GM23338 (cell line): Measurements from ENCODE around the gene CTNND2. TPM values are rescaled to one million over a fixed set of nuclear protein-coding genes. Genes with fewer than 3 reads are reported as not detected.

Source experiments
- ATAC-seq: fragments of 200-7000 bp; cut with Tn5 transposase; 3 replicates; pipeline ENCODE4 v1.9.1; 2020
- DNase-seq: peaks from one replicate; pipeline ENCODE4 v3.0.0-alpha.2; 2015; ENCODE audit warnings: low spot score
- H2AFZ ChIP-seq: fragments of 200-600 bp; sonication (generic); 2 replicates; pipeline ENCODE4 v1.8.0; 2016; ENCODE audit warnings: antibody characterized with exemption, mild to moderate bottlenecking, moderate library complexity
- H3F3A ChIP-seq: fragments of 200-600 bp; sonication (generic); replicated peaks from 2 replicates; pipeline ENCODE4 v1.8.0; 2017; ENCODE audit warnings: antibody characterized with exemption, mixed run types, low read depth
- H3K27ac ChIP-seq: fragments of 200-600 bp; sonication (generic); 2 replicates; pipeline ENCODE4 v1.6.1; 2016; ENCODE audit warnings: low read depth
- H3K27me3 ChIP-seq: fragments of 200-600 bp; sonication (generic); 2 replicates; pipeline ENCODE4 v1.8.0; 2016; ENCODE audit warnings: mild to moderate bottlenecking, mixed run types, moderate library complexity; ENCODE audit not compliant: insufficient read depth
- H3K36me3 ChIP-seq: fragments of 200-600 bp; sonication (generic); 2 replicates; pipeline ENCODE4 v1.8.0; 2016; ENCODE audit warnings: mild to moderate bottlenecking; ENCODE audit not compliant: insufficient read depth
- H3K4me1 ChIP-seq: fragments of 200-600 bp; sonication (generic); 2 replicates; pipeline ENCODE4 v1.8.0; 2016; ENCODE audit warnings: mild to moderate bottlenecking, moderate library complexity; ENCODE audit not compliant: insufficient read depth
- H3K4me2 ChIP-seq: fragments of 200-600 bp; sonication (generic); 2 replicates; pipeline ENCODE4 v1.7.1; 2017; ENCODE audit warnings: mixed run types
- H3K4me3 ChIP-seq: fragments of 200-600 bp; sonication (generic); 2 replicates; pipeline ENCODE4 v1.6.1; 2016; ENCODE audit warnings: mixed run types
- H3K79me2 ChIP-seq: fragments of 200-600 bp; sonication (generic); replicated peaks from 2 replicates; pipeline ENCODE4 v1.8.0; 2017; ENCODE audit warnings: mild to moderate bottlenecking; ENCODE audit not compliant: insufficient read depth
- H3K9me2 ChIP-seq: fragments of 200-600 bp; sonication (generic); 2 replicates; pipeline ENCODE4 v1.8.0; 2017; ENCODE audit not compliant: insufficient read depth
- H4K20me1 ChIP-seq: fragments of 200-600 bp; sonication (generic); replicated peaks from 2 replicates; pipeline ENCODE4 v1.8.0; 2017; ENCODE audit warnings: mild to moderate bottlenecking; ENCODE audit not compliant: insufficient read depth
- H3K27ac Mint-ChIP-seq: 2 replicates; pipeline ENCODE4 v1.8.0; 2020; ENCODE audit warnings: inconsistent platforms, mild to moderate bottlenecking, moderate library complexity, mixed read lengths
- H3K27me3 Mint-ChIP-seq: 3 replicates; pipeline ENCODE4 v1.8.0; 2022; ENCODE audit warnings: low read depth, mild to moderate bottlenecking, moderate library complexity, mixed read lengths, inconsistent platforms; ENCODE audit not compliant: insufficient read depth, poor library complexity
- H3K36me3 Mint-ChIP-seq: 3 replicates; pipeline ENCODE4 v1.8.0; 2021; ENCODE audit warnings: low read depth, mild to moderate bottlenecking, inconsistent platforms, moderate library complexity, mixed read lengths
- H3K4me1 Mint-ChIP-seq: 3 replicates; pipeline ENCODE4 v1.8.0; 2020; ENCODE audit warnings: mild to moderate bottlenecking, inconsistent platforms, mixed read lengths
- H3K4me3 Mint-ChIP-seq: 3 replicates; pipeline ENCODE4 v1.8.0; 2021; ENCODE audit warnings: moderate library complexity, mild to moderate bottlenecking, inconsistent platforms, mixed read lengths
- H3K9me3 Mint-ChIP-seq: 3 replicates; pipeline ENCODE4 v1.8.0; 2020; ENCODE audit warnings: moderate library complexity, mild to moderate bottlenecking, inconsistent platforms, mixed read lengths
- EZH2 ChIP-seq: fragments of 200-600 bp; sonication (generic); IDR thresholded peaks from one replicate; pipeline ENCODE4 v1.8.0; 2017; ENCODE audit warnings: antibody characterized with exemption, mild to moderate bottlenecking, low read depth; ENCODE audit not compliant: unreplicated experiment
- EZH2phosphoT487 ChIP-seq: fragments of 200-600 bp; sonication (generic); IDR thresholded peaks from one replicate; pipeline ENCODE4 v1.8.1; 2018; ENCODE audit warnings: antibody characterized with exemption; ENCODE audit not compliant: unreplicated experiment
- JUNB ChIP-seq: IDR thresholded peaks from one replicate; pipeline ENCODE4 v1.6.1; 2016; ENCODE audit warnings: antibody characterized with exemption; ENCODE audit not compliant: unreplicated experiment
- POLR2AphosphoS5 ChIP-seq: IDR thresholded peaks from 2 replicates; pipeline ENCODE4 v1.6.1; 2016; ENCODE audit warnings: antibody characterized with exemption, low read depth
- STAT1 ChIP-seq: IDR thresholded peaks from one replicate; pipeline ENCODE4 v1.6.1; 2016; ENCODE audit warnings: antibody characterized with exemption; ENCODE audit not compliant: unreplicated experiment
- ZNF114 ChIP-seq: fragments of 250-450 bp; sonication (Bioruptor Pico); IDR thresholded peaks from 2 replicates; pipeline ENCODE4 v1.5.0; 2020; ENCODE audit warnings: mild to moderate bottlenecking, moderate library complexity
- ZNF331 ChIP-seq: fragments of 250-450 bp; sonication (Bioruptor Pico); IDR thresholded peaks from 2 replicates; pipeline ENCODE4 v1.5.0; 2020; ENCODE audit warnings: low read depth, mild to moderate bottlenecking, moderate library complexity
- polyA plus RNA-seq: library from polyadenylated mRNA; unstranded; fragments of >200 nt; fragmentation: Nextera tagmentation; extraction: Ambion mirVana; gene quantifications from 2 replicates; pipeline ENCODE4 v1.2.1, GENCODE V29; 2016
- total RNA-seq: library from RNA; depleted of rRNA; stranded (reverse); fragments of >200 nt; shearing (Covaris generic); gene quantifications from 2 replicates; pipeline ENCODE4 v1.2.3, GENCODE V29; 2014
- TF ChIP-seq, protein P1 (sequence below): IDR thresholded peaks from one replicate; pipeline ENCODE4 v1.6.1; 2018; ENCODE audit warnings: antibody characterized with exemption; ENCODE audit not compliant: unreplicated experiment
- TF ChIP-seq, protein P2 (sequence below): IDR thresholded peaks from 2 replicates; pipeline ENCODE4 v1.6.1; 2016; ENCODE audit warnings: antibody characterized with exemption

Gene CTNND2
- total and polyA plus RNA-seq, 2 experiments from 2014 or later, result 5.1 to 7.0 TPM

DNA sequence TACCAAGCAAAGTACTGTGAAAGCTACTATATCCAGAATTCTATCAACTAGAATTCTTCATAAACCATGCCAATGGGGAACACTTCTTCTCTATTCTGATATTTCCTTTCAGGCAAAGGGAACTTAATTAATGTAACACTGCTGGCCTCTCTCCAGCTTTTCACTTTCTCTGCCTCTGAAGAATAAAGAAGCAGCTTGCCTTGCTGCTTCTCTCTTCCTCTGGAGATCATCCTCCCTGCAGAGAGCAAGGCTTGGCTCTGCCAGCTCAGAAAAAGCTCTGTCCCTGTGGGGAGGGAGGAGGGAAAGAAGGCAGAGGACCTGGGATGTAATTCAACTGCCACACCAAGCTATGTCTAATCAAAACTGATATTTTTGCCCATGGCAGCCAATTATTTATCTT lies 6.5 kb downstream of the CTNND2 start (continued):
- TF ChIP-seq, protein P1, sequence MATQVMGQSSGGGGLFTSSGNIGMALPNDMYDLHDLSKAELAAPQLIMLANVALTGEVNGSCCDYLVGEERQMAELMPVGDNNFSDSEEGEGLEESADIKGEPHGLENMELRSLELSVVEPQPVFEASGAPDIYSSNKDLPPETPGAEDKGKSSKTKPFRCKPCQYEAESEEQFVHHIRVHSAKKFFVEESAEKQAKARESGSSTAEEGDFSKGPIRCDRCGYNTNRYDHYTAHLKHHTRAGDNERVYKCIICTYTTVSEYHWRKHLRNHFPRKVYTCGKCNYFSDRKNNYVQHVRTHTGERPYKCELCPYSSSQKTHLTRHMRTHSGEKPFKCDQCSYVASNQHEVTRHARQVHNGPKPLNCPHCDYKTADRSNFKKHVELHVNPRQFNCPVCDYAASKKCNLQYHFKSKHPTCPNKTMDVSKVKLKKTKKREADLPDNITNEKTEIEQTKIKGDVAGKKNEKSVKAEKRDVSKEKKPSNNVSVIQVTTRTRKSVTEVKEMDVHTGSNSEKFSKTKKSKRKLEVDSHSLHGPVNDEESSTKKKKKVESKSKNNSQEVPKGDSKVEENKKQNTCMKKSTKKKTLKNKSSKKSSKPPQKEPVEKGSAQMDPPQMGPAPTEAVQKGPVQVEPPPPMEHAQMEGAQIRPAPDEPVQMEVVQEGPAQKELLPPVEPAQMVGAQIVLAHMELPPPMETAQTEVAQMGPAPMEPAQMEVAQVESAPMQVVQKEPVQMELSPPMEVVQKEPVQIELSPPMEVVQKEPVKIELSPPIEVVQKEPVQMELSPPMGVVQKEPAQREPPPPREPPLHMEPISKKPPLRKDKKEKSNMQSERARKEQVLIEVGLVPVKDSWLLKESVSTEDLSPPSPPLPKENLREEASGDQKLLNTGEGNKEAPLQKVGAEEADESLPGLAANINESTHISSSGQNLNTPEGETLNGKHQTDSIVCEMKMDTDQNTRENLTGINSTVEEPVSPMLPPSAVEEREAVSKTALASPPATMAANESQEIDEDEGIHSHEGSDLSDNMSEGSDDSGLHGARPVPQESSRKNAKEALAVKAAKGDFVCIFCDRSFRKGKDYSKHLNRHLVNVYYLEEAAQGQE, result no peak
- TF ChIP-seq ZNF331 (CRISPR knock-in tag), result peak; percentile 5; the same call in 1 of the 2 replicates

DNA sequence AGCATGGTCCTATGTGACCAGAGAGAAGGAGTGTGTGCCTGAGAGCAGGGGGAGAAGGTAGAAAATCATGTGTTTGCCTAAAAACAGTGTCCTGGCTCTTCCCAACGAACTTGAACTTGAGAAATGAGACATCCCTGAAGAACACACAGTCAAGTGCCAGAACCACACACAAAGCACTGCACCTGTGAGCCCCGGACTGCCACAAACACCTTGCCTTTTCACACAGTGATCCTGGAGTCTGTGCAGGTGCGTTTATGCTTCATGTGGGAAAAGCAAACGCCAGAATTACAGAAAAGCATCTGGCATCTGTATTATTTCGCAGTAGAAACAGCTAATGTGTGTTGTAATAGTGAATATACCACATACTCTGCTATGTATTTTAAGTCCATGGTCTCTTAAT lies 9.3 kb downstream of the CTNND2 start:
- H3K36me3 ChIP-seq, result no peaks in the 10 kb centered on the region
- peaks cover 12% of the 10 kb centered on the region; the same call in 2 of the 3 replicates for H3K4me1 Mint-ChIP-seq
- ATAC-seq (no peak), DNase-seq (no peak)
- H3K36me3 Mint-ChIP-seq, result no peaks in the 10 kb centered on the region
- H3K4me3 ChIP-seq, result no peak overlapping the region
- H3K27ac Mint-ChIP-seq, result no peak overlapping the region
- H3K27me3 ChIP-seq, result no peaks in the 10 kb centered on the region
- H3K9me2 ChIP-seq, result no peaks in the 10 kb centered on the region
- peaks cover 35% of the 10 kb centered on the region for H3K79me2 ChIP-seq
- H2AFZ ChIP-seq, result no peak overlapping the region
- no peaks in the 10 kb centered on the region for H3K27me3 Mint-ChIP-seq
- no peak overlapping the region for H3K4me2 ChIP-seq
- no peaks in the 10 kb centered on the region for H3K9me3 Mint-ChIP-seq
- H3K27ac ChIP-seq, result no peak overlapping the region
- TF ChIP-seq STAT1, result no peak
- TF ChIP-seq, protein P1, result no peak
- peaks cover 8% of the 10 kb centered on the region; the same call in 1 of the 2 replicates for H3K4me1 ChIP-seq
- no peaks in the 10 kb centered on the region for H4K20me1 ChIP-seq
- H3K4me3 Mint-ChIP-seq, result no peak overlapping the region
- no peaks in the 10 kb centered on the region for H3F3A ChIP-seq

DNA sequence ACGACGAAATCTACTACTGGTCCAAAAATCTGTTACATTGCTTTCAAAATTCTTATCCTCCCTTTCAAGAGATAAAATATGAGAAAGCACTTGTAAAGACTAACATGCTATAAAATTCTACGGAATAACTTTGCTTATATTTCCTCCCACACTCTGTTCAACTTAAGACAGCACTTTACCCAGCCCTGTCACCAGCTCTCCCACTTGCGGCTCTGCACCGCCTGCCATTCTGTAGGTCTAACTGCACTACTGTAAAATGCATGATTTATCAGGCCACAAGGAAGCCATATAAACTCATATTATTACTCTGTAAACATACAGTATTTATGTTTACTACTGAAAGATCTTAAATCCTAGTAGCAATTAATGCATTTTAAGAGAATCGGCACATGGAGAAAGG lies 11.4 kb downstream of the CTNND2 start:
- no peak overlapping the region for H3K27ac ChIP-seq
- H3K27me3 Mint-ChIP-seq, result no peaks in the 10 kb centered on the region
- TF ChIP-seq POLR2AphosphoS5, result no peak
- no peak for TF ChIP-seq EZH2
- TF ChIP-seq ZNF114 (CRISPR knock-in tag), result no peak
- no peak for TF ChIP-seq ZNF331 (CRISPR knock-in tag)
- TF ChIP-seq EZH2phosphoT487, result no peak
- TF ChIP-seq, protein P2, sequence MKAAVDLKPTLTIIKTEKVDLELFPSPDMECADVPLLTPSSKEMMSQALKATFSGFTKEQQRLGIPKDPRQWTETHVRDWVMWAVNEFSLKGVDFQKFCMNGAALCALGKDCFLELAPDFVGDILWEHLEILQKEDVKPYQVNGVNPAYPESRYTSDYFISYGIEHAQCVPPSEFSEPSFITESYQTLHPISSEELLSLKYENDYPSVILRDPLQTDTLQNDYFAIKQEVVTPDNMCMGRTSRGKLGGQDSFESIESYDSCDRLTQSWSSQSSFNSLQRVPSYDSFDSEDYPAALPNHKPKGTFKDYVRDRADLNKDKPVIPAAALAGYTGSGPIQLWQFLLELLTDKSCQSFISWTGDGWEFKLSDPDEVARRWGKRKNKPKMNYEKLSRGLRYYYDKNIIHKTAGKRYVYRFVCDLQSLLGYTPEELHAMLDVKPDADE, result no peak
- TF ChIP-seq JUNB, result no peak
- TF ChIP-seq, protein P1, result no peak

More for the DNA sequence above, 11.4 kb downstream of the CTNND2 start:
- no peak overlapping the region for H3K4me3 Mint-ChIP-seq
- H3K36me3 Mint-ChIP-seq, result no peaks in the 10 kb centered on the region
- no peak for DNase-seq
- Histone ChIP-seq H4K20me1 (no peaks in the 10 kb centered on the region), H2AFZ (no peak overlapping the region), H3K4me3 (no peak overlapping the region), H3K27me3 (no peaks in the 10 kb centered on the region), H3F3A (no peaks in the 10 kb centered on the region), H3K4me1 (0 out of 2 replicates have a peak, but pooled peaks cover 3% of the 10 kb centered on the region), H3K36me3 (no peaks in the 10 kb centered on the region), H3K79me2 (peaks cover 18% of the 10 kb centered on the region), H3K4me2 (no peak overlapping the region), H3K9me2 (no peaks in the 10 kb centered on the region)
- H3K9me3 Mint-ChIP-seq, result no peaks in the 10 kb centered on the region
- no peak for ATAC-seq
- peaks cover 6% of the 10 kb centered on the region; the same call in 2 of the 3 replicates for H3K4me1 Mint-ChIP-seq
- H3K27ac Mint-ChIP-seq, result no peak overlapping the region
